Melanocyte of skin (primary cell): ENCODE data around the gene WDR27. TPM values are rescaled to one million over a fixed set of nuclear protein-coding genes. Genes with fewer than 3 reads are reported as not detected.

Source experiments
- total RNA-seq, 2 donors: library from RNA; depleted of rRNA; stranded (reverse); fragments of >200 nt; gene quantifications; 2 replicates each; pipeline ENCODE4 v1.2.3, GENCODE V29; 2012

WDR27 gene
- total RNA-seq: 10 to 100 TPM; 10.3 to 28.0 TPM

GRCh38 chr6:169701954-169702839 is at the start of gene WDR27, which contains the start of gene C6orf120:
TSS of gene WDR27 (minus strand) at chr6:169702029. CDS start at chr6:169689005, 13,024 bp downstream.
TSS of gene C6orf120 (plus strand) at chr6:169702126. CDS start at chr6:169702460, 334 bp downstream.

GRCh38 chr6:169724494-169725124 is 22.8 kb upstream of the WDR27 start, which contains the start of gene PHF10:
TSS of gene PHF10 (minus strand) at chr6:169724500. CDS start at chr6:169723931, 569 bp downstream.

Other genes with a start within 250 kb of the WDR27 start
- 10 to 100 TPM; 32.3 to 33.0 TPM for gene C6orf120, start 97 bp upstream of the WDR27 start, total RNA-seq
- 10 to 100 TPM; 12.7 to 16.7 TPM for gene PHF10, start 22.5 kb upstream of the WDR27 start, total RNA-seq
- gene DYNLT2, start 49.5 kb upstream of the WDR27 start, total RNA-seq: 1 to 10 TPM in 1 of 2 donors, under 1 TPM in 1; 1.00 to 1.4 TPM
- gene ERMARD, start 49.6 kb upstream of the WDR27 start, total RNA-seq: 10 to 100 TPM; 12.3 to 17.6 TPM